ENCODE data around the gene NUBPL.

Gene NUBPL

GRCh38 chr14:31902002-31902401 is 340.8 kb downstream of the NUBPL start:
- H3F3A ChIP-seq (ENCODE audit: low read depth): no peaks in the 10 kb centered on the region
- H3K4me3 ChIP-seq (ENCODE audit: low read length, poor library complexity, severe bottlenecking): no peak overlapping the region
- H3K36me3 ChIP-seq (ENCODE audit: insufficient read depth, low read length): no peaks in the 10 kb centered on the region
- no peaks in the 10 kb centered on the region for H3K4me1 ChIP-seq (ENCODE audit: insufficient read depth, low read length, poor library complexity, severe bottlenecking)
- H3K27me3 ChIP-seq (ENCODE audit: insufficient read depth, low read length, poor library complexity, severe bottlenecking): no peaks in the 10 kb centered on the region
- H4K20me1 ChIP-seq (ENCODE audit: insufficient read depth, low read length, poor library complexity, severe bottlenecking): no peaks in the 10 kb centered on the region
- H3K9me2 ChIP-seq (replicated peaks; ENCODE audit: low read depth, low read length): no peaks in the 10 kb centered on the region
- no peaks in the 10 kb centered on the region for H3K9me3 ChIP-seq (ENCODE audit: insufficient read depth, low read depth, low read length)
- no peak for TF ChIP-seq CTCF (conservative IDR thresholded peaks at IDR 0.05; ENCODE audit: low read length)
- no peak for TF ChIP-seq EZH2phosphoT487 (IDR thresholded peaks at IDR 0.05; ENCODE audit: borderline replicate concordance)
- no peak overlapping the region for H3K4me2 ChIP-seq (ENCODE audit: low read depth, low read length, poor library complexity, severe bottlenecking)
- H3K9ac ChIP-seq (ENCODE audit: low read depth, low read length, poor library complexity, severe bottlenecking): no peak overlapping the region
- no peaks in the 10 kb centered on the region for H3K79me2 ChIP-seq (ENCODE audit: insufficient read depth, low read length)
- H2AFZ ChIP-seq (ENCODE audit: low read length): no peak overlapping the region

GRCh38 chr14:31902945-31903646 is 341.9 kb downstream of the NUBPL start:
- no peaks in the 10 kb centered on the region for H3K27me3 ChIP-seq (ENCODE audit: insufficient read depth, low read length, poor library complexity, severe bottlenecking)
- H3K4me3 ChIP-seq (ENCODE audit: low read length, poor library complexity, severe bottlenecking): no peak overlapping the region
- no peaks in the 10 kb centered on the region for H3K79me2 ChIP-seq (ENCODE audit: insufficient read depth, low read length)
- no peak overlapping the region for H3K9ac ChIP-seq (ENCODE audit: low read depth, low read length, poor library complexity, severe bottlenecking)
- H3K4me2 ChIP-seq (ENCODE audit: low read depth, low read length, poor library complexity, severe bottlenecking): no peak overlapping the region
- H3K9me2 ChIP-seq (replicated peaks; ENCODE audit: low read depth, low read length): no peaks in the 10 kb centered on the region
- no peaks in the 10 kb centered on the region for H3K36me3 ChIP-seq (ENCODE audit: insufficient read depth, low read length)
- H2AFZ ChIP-seq (ENCODE audit: low read length): no peak overlapping the region
- H3K4me1 ChIP-seq (ENCODE audit: insufficient read depth, low read length, poor library complexity, severe bottlenecking): no peaks in the 10 kb centered on the region
- H3F3A ChIP-seq (ENCODE audit: low read depth): no peaks in the 10 kb centered on the region
- TF ChIP-seq EZH2phosphoT487 (IDR thresholded peaks at IDR 0.05; ENCODE audit: borderline replicate concordance): no peak
- no peak for TF ChIP-seq CTCF (conservative IDR thresholded peaks at IDR 0.05; ENCODE audit: low read length)
- H4K20me1 ChIP-seq (ENCODE audit: insufficient read depth, low read length, poor library complexity, severe bottlenecking): no peaks in the 10 kb centered on the region
- H3K9me3 ChIP-seq (ENCODE audit: insufficient read depth, low read depth, low read length): no peaks in the 10 kb centered on the region

DNA sequence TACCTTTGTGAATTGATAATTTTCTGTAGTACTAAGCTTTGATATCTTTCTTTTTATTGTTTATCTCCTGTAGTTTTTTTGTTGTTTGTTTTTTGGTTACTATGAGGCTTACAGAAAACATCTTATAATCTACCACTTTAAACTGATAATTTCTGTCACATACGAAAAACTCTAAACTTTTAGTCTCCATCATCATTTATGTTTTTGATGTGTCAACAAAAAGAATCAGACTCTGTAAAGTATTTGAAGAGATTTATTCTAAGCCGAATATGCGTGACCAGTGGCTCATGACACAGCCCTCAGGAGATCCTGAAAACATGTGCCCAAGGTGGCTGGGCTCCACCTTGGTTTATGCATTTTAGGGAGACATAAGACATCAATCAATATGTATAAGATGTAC is 348.8 kb downstream of the NUBPL start:
- Histone ChIP-seq H3K4me2 (ENCODE audit: low read depth, low read length, poor library complexity, severe bottlenecking) (no peak overlapping the region), H2AFZ (ENCODE audit: low read length) (no peak overlapping the region), H3F3A (ENCODE audit: low read depth) (no peaks in the 10 kb centered on the region), H3K9me2 (replicated peaks; ENCODE audit: low read depth, low read length) (no peaks in the 10 kb centered on the region), H3K36me3 (ENCODE audit: insufficient read depth, low read length) (no peaks in the 10 kb centered on the region), H3K9me3 (ENCODE audit: insufficient read depth, low read depth, low read length) (peaks cover 13% of the 10 kb centered on the region; the same call in 1 of the 2 replicates), H3K9ac (ENCODE audit: low read depth, low read length, poor library complexity, severe bottlenecking) (no peak overlapping the region), H3K27me3 (ENCODE audit: insufficient read depth, low read length, poor library complexity, severe bottlenecking) (no peaks in the 10 kb centered on the region), H4K20me1 (ENCODE audit: insufficient read depth, low read length, poor library complexity, severe bottlenecking) (no peaks in the 10 kb centered on the region), H3K4me1 (ENCODE audit: insufficient read depth, low read length, poor library complexity, severe bottlenecking) (no peaks in the 10 kb centered on the region), H3K4me3 (ENCODE audit: low read length, poor library complexity, severe bottlenecking) (no peak overlapping the region), H3K79me2 (ENCODE audit: insufficient read depth, low read length) (no peaks in the 10 kb centered on the region)
- TF ChIP-seq EZH2phosphoT487 (IDR thresholded peaks at IDR 0.05; ENCODE audit: borderline replicate concordance) (no peak), CTCF (conservative IDR thresholded peaks at IDR 0.05; ENCODE audit: low read length) (no peak)
